ENCODE results near the gene COQ8B.
"Not testable (repeated sequence)": the region's sequence is repeated elsewhere in the genome, so short reads cannot be mapped to it uniquely, and the experiment has no call there.

COQ8B gene

GRCh38 chr19:40668991-40669614 is 47.6 kb downstream of the COQ8B start:
- no peak for DNase-seq (ENCODE audit: low spot score)

GRCh38 chr19:40667602-40668001 is 49.1 kb downstream of the COQ8B start:
- no peak for DNase-seq (ENCODE audit: low spot score)

- no peak for DNase-seq (ENCODE audit: low spot score)
These were observed 49.8 kb downstream of the COQ8B start for GRCh38 chr19:40666803-40667438.

GRCh38 chr19:40663695-40664692 is 52.7 kb downstream of the COQ8B start:
- DNase-seq (ENCODE audit: low spot score), result peak; percentile 62

GRCh38 chr19:40662925-40663694 is 53.6 kb downstream of the COQ8B start:
- DNase-seq (ENCODE audit: low spot score), result peak; percentile 85

- no peak for DNase-seq (ENCODE audit: low spot score)
These were observed 55.1 kb downstream of the COQ8B start for GRCh38 chr19:40661616-40662015.

- DNase-seq (ENCODE audit: low spot score), result no peak
These were observed 57.1 kb downstream of the COQ8B start for GRCh38 chr19:40659566-40659965.

GRCh38 chr19:40659116-40659515 is 57.6 kb downstream of the COQ8B start:
- no peak for DNase-seq (ENCODE audit: low spot score)

GRCh38 chr19:40658031-40658430 is 58.7 kb downstream of the COQ8B start:
- DNase-seq (ENCODE audit: low spot score), result no peak

- not testable (repeated sequence) for DNase-seq (ENCODE audit: low spot score)
These were observed 61.0 kb downstream of the COQ8B start for GRCh38 chr19:40655684-40656083.

- not testable (repeated sequence) for DNase-seq (ENCODE audit: low spot score)
These were observed 64.4 kb downstream of the COQ8B start for GRCh38 chr19:40652303-40652702.

GRCh38 chr19:40650749-40651305 is 65.9 kb downstream of the COQ8B start:
- DNase-seq (ENCODE audit: low spot score), result peak; percentile 48

GRCh38 chr19:40649903-40650675 is 66.6 kb downstream of the COQ8B start:
- DNase-seq (ENCODE audit: low spot score), result not testable (repeated sequence)

- DNase-seq (ENCODE audit: low spot score), result no peak
These were observed 69.9 kb downstream of the COQ8B start for GRCh38 chr19:40646743-40647254.

GRCh38 chr19:40642757-40643305 is 73.9 kb downstream of the COQ8B start:
- DNase-seq (ENCODE audit: low spot score), result no peak

GRCh38 chr19:40642051-40642706 is 74.5 kb downstream of the COQ8B start:
- DNase-seq (ENCODE audit: low spot score), result no peak

Data from hepatic stellate cell (primary cell).